ENCODE results near the gene TRPM5. TPM values are rescaled to one million over a fixed set of nuclear protein-coding genes. Genes with fewer than 3 reads are reported as not detected.

TRPM5 gene
- total and polyA plus RNA-seq, 2 of the 8 experiments (the other 6 are each of a cell fraction or from before 2014, with no cell fraction given), result 0.02 TPM; not detected in 1

DNA sequence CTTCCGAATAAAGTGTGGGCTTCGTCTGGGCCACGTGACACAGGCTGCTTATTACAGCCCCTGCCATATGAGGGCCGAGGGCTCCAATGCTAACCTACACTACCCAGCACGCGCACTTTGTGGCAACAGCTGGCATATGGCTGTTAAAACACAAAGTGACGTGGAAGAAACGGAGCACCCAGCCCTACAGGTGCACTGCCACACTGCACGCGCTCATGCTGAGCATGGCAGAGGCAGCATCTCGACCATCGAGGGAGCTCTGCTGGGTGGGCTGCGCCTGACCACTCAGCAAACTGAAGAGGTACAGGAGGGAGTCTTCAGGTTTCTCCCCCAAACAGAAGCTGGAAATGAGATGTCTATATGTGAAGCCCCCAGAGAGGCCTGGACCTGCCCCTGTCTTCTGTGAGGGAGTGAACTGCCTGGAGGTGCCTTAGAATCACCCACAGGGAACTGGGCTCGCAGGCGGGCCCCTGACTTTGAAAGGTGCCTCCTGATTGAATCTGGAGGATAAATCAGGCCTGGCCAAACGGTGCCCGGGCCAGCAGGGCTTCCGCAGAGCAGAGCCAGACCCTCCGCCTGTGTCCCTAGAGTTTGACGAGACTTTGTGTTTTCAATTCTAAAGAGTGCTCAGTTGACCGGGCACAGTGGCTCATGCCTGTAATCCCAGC, 25.5 kb downstream of the TRPM5 start (continued):
- TF ChIP-seq, protein P1, sequence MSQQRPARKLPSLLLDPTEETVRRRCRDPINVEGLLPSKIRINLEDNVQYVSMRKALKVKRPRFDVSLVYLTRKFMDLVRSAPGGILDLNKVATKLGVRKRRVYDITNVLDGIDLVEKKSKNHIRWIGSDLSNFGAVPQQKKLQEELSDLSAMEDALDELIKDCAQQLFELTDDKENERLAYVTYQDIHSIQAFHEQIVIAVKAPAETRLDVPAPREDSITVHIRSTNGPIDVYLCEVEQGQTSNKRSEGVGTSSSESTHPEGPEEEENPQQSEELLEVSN (IDR thresholded peaks at IDR 0.05), result no peak
- TF ChIP-seq NANOG (IDR thresholded peaks at IDR 0.05; ENCODE audit: insufficient read depth, low read depth, low read length, poor library complexity, severe bottlenecking), result no peak
- TF ChIP-seq, protein P2, sequence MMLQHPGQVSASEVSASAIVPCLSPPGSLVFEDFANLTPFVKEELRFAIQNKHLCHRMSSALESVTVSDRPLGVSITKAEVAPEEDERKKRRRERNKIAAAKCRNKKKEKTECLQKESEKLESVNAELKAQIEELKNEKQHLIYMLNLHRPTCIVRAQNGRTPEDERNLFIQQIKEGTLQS (IDR thresholded peaks at IDR 0.05; ENCODE audit: insufficient read depth, low read depth, low read length), result no peak
- no peak for TF ChIP-seq JUND (IDR thresholded peaks at IDR 0.05; ENCODE audit: low read length)
- no peak for TF ChIP-seq TAF1 (IDR thresholded peaks at IDR 0.05; ENCODE audit: low read depth, low read length)

All from H1 (cell line).